Natural killer cell (primary cell): ENCODE data around the gene APIP. TPM values are rescaled to one million over a fixed set of nuclear protein-coding genes. Genes with fewer than 3 reads are reported as not detected.

Experiments
- ATAC-seq, 3 donors: fragments of 150-1000 bp in 2 of 3; fragments of 200-7000 bp in 1 of 3; cut with Tn5 transposase; 1 replicate in 1 of 3; 2 replicates in 2 of 3; pipeline ENCODE4 v1.10.0; 2021; ENCODE audit warnings: mild to moderate bottlenecking in 2 of 3, moderate library complexity in 2 of 3
- DNase-seq, 2 donors: peaks; one replicate each; pipeline versions ENCODE4 v3.0.0 to v3.0.0-alpha.2; 2013 to 2021; ENCODE audit warnings: mixed read lengths in 1 of 2
- H3K27ac ChIP-seq: one replicate; pipeline ENCODE4 v1.5.1; 2013; ENCODE audit warnings: mild to moderate bottlenecking, low read length
- H3K27me3 ChIP-seq: one replicate; pipeline ENCODE4 v1.6.1; 2013; ENCODE audit warnings: low read length; ENCODE audit not compliant: control insufficient read depth, insufficient read depth
- H3K36me3 ChIP-seq: one replicate; pipeline ENCODE4 v1.6.1; 2013; ENCODE audit warnings: low read length; ENCODE audit not compliant: control insufficient read depth, insufficient read depth
- H3K4me1 ChIP-seq: one replicate; pipeline ENCODE4 v1.6.1; 2013; ENCODE audit warnings: low read length; ENCODE audit not compliant: control insufficient read depth, insufficient read depth
- H3K4me3 ChIP-seq: one replicate; pipeline ENCODE4 v1.5.1; 2013; ENCODE audit warnings: low read length
- H3K9me3 ChIP-seq: one replicate; pipeline ENCODE4 v1.6.1; 2013; ENCODE audit warnings: low read length; ENCODE audit not compliant: control insufficient read depth, insufficient read depth
- H3K27ac Mint-ChIP-seq, 2 donors: one replicate each; pipeline ENCODE4 v1.8.0; 2022; ENCODE audit warnings: mild to moderate bottlenecking in 2 of 2, mixed read lengths in 2 of 2, moderate library complexity in 1 of 2
- H3K27me3 Mint-ChIP-seq, 2 donors: one replicate each; pipeline ENCODE4 v1.8.0; 2022; ENCODE audit warnings: low read depth in 2 of 2, mixed read lengths in 2 of 2
- H3K36me3 Mint-ChIP-seq: one replicate; pipeline ENCODE4 v1.8.0; 2022; ENCODE audit warnings: mixed read lengths
- H3K4me1 Mint-ChIP-seq, 2 donors: one replicate each; pipeline ENCODE4 v1.8.0; 2022; ENCODE audit warnings: mixed read lengths in 2 of 2
- H3K4me3 Mint-ChIP-seq: one replicate; pipeline ENCODE4 v1.8.0; 2022; ENCODE audit warnings: mild to moderate bottlenecking, moderate library complexity, mixed read lengths
- H3K9me3 Mint-ChIP-seq, 2 donors: one replicate each; pipeline ENCODE4 v1.8.0; 2022; ENCODE audit warnings: mixed read lengths in 2 of 2
- CTCF ChIP-seq: fragments of 200-600 bp; IDR thresholded peaks from one replicate; pipeline ENCODE4 v1.8.0; 2022; ENCODE audit warnings: antibody characterized with exemption
- WGBS: methylation state at CpG from one replicate; pipeline ENCODE4 v1.1.7; 2013; ENCODE audit warnings: missing lambda C conversion rate; ENCODE audit not compliant: insufficient coverage; 5-methylcytosine and 5-hydroxymethylcytosine counted together
- intact Hi-C: fragments of 100-400 bp; cut with micrococcal nuclease; formaldehyde crosslinking; loops from one replicate; pipeline ENCODE4 v1.14.2; 2022
- total RNA-seq, 4 donors: library from RNA; stranded (reverse); fragments of 120-200 nt in 1 of 4; gene quantifications; one replicate each; pipeline versions ENCODE4 v1.2.3 to v1.2.4, GENCODE V29; 2013 to 2022

APIP gene
- total RNA-seq, 3 donors from 2014 or later (not counting 1 experiment from before 2014, with no cell fraction given): 6.6 to 9.4 (median 8.1) TPM

GRCh38 chr11:34869425-34869824 lies 46.8 kb downstream of the APIP start:
- WGBS: 85% methylated on average over 3 of the region's 3 CpGs
- Mint-ChIP-seq H3K27me3 (no peaks in the 10 kb centered on the region), H3K4me1 (no peaks in the 10 kb centered on the region), H3K36me3 (no peaks in the 10 kb centered on the region), H3K4me3 (no peak overlapping the region), H3K27ac (no peak overlapping the region), H3K9me3 (no peaks in the 10 kb centered on the region)
- Histone ChIP-seq H3K27me3 (no peaks in the 10 kb centered on the region), H3K36me3 (no peaks in the 10 kb centered on the region), H3K27ac (no peak overlapping the region), H3K9me3 (no peaks in the 10 kb centered on the region), H3K4me3 (no peak overlapping the region), H3K4me1 (no peaks in the 10 kb centered on the region)
- TF ChIP-seq CTCF: no peak
- ATAC-seq (no peak), DNase-seq (no peak)
- intact Hi-C loops: no loop called here

GRCh38 chr11:34866375-34866774 lies 49.8 kb downstream of the APIP start:
- ATAC-seq (no peak), DNase-seq (no peak)
- Mint-ChIP-seq H3K4me1 (no peaks in the 10 kb centered on the region), H3K36me3 (no peaks in the 10 kb centered on the region), H3K27ac (no peak overlapping the region), H3K4me3 (no peak overlapping the region), H3K9me3 (no peaks in the 10 kb centered on the region), H3K27me3 (no peaks in the 10 kb centered on the region)
- Histone ChIP-seq H3K27ac (no peak overlapping the region), H3K4me1 (no peaks in the 10 kb centered on the region), H3K27me3 (no peaks in the 10 kb centered on the region), H3K4me3 (no peak overlapping the region), H3K36me3 (no peaks in the 10 kb centered on the region), H3K9me3 (no peaks in the 10 kb centered on the region)
- 92% methylated on average over 2 of the region's 2 CpGs for WGBS
- intact Hi-C loops: no loop called here
- TF ChIP-seq CTCF: no peak

- H3K27ac ChIP-seq: no peak overlapping the region
- Mint-ChIP-seq H3K36me3 (no peaks in the 10 kb centered on the region), H3K27me3 (no peaks in the 10 kb centered on the region), H3K9me3 (no peaks in the 10 kb centered on the region), H3K27ac (no peak overlapping the region), H3K4me3 (no peak overlapping the region), H3K4me1 (no peaks in the 10 kb centered on the region)
- intact Hi-C loops: no loop called here
- TF ChIP-seq CTCF: no peak
- 97% methylated on average over 3 of the region's 3 CpGs for WGBS
- H3K4me3 ChIP-seq: no peak overlapping the region
- H3K9me3 ChIP-seq: no peaks in the 10 kb centered on the region
- no peaks in the 10 kb centered on the region for H3K36me3 ChIP-seq
- no peaks in the 10 kb centered on the region for H3K27me3 ChIP-seq
- DNase-seq: no peak
- ATAC-seq: no peak
- no peaks in the 10 kb centered on the region for H3K4me1 ChIP-seq
These were observed 50.9 kb downstream of the APIP start for GRCh38 chr11:34865261-34865660.

GRCh38 chr11:34864424-34864823 lies 51.8 kb downstream of the APIP start:
- Histone ChIP-seq H3K4me1 (no peaks in the 10 kb centered on the region), H3K27me3 (no peaks in the 10 kb centered on the region), H3K9me3 (no peaks in the 10 kb centered on the region), H3K36me3 (no peaks in the 10 kb centered on the region), H3K27ac (no peak overlapping the region), H3K4me3 (no peak overlapping the region)
- no peak for ATAC-seq
- H3K36me3 Mint-ChIP-seq: no peaks in the 10 kb centered on the region
- WGBS: 51% methylated on average over 2 of the region's 2 CpGs
- no peaks in the 10 kb centered on the region for H3K4me1 Mint-ChIP-seq
- no peak for DNase-seq
- intact Hi-C loops: no loop called here
- TF ChIP-seq CTCF: no peak
- H3K27ac Mint-ChIP-seq: no peak overlapping the region
- no peak overlapping the region for H3K4me3 Mint-ChIP-seq
- H3K9me3 Mint-ChIP-seq: no peaks in the 10 kb centered on the region
- no peaks in the 10 kb centered on the region for H3K27me3 Mint-ChIP-seq
